CD4-positive, alpha-beta T cell treated with Interleukin-2 at 100 ng/mL for 4 hours (primary cell): Measurements from ENCODE around the gene RNF217.

Experiments used
- DNase-seq: peaks from one replicate; pipeline ENCODE4 v3.0.0-alpha.2; 2020; ENCODE audit warnings: low spot score

RNF217 gene

GRCh38 chr6:124990988-124991387, 28.8 kb downstream of the RNF217 start:
- DNase-seq: no peak

GRCh38 chr6:124991764-124992295, 29.6 kb downstream of the RNF217 start:
- DNase-seq: no peak

GRCh38 chr6:124993327-124993726, 31.1 kb downstream of the RNF217 start:
- DNase-seq: no peak

GRCh38 chr6:124994648-124995047, 32.4 kb downstream of the RNF217 start:
- no peak for DNase-seq

GRCh38 chr6:124995131-124995530, 32.9 kb downstream of the RNF217 start:
- no peak for DNase-seq

GRCh38 chr6:124995645-124996325, 33.5 kb downstream of the RNF217 start:
- DNase-seq: no peak

GRCh38 chr6:124996411-124996810, 34.2 kb downstream of the RNF217 start:
- no peak for DNase-seq

- DNase-seq: no peak
Observed at GRCh38 chr6:124997196-124997875, 35.1 kb downstream of the RNF217 start.

- DNase-seq: no peak
Observed at GRCh38 chr6:124999105-124999764, 37.0 kb downstream of the RNF217 start.

- DNase-seq: no peak
Observed at GRCh38 chr6:125001684-125002405, 39.6 kb downstream of the RNF217 start.

- DNase-seq: no peak
Observed at GRCh38 chr6:125002406-125002741, 40.1 kb downstream of the RNF217 start.

DNA sequence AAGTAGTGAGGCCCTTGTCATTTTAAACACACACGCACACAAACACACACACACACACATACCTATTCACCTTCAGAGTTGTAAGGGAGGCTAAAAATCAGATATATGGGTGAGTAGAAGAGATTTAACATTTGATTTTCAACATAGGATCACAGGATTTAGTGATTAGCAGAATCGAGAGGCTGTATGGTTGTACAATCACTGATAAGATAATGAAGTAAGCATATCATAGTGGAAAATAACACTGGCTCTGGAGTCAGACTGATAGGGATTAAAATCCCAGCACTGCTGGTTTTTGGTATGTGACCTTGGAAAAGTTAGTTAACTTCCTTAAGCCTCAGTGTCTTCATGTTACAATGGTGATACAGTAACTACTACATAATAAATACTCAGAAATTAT, 40.8 kb downstream of the RNF217 start:
- no peak for DNase-seq

DNA sequence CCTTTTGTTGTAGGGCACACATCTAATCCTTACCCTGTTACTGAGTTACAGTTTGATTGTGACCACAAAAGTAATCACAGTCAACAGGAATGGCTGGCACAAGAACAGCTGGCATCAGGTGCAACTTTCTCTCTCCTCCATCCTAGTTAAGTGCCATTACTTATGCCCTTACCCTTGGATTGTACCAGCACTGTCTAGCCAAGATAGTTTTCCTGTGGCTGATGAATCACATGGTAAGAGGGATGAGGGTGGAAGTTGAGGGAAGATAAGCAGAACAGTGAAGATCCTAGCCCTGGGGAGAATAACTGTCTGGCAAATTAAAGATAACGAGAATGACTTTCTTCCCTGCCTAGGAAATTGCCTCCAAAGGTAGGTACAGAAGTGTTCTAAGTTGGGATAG, 42.0 kb downstream of the RNF217 start:
- no peak for DNase-seq

GRCh38 chr6:125004797-125005595, 42.8 kb downstream of the RNF217 start:
- DNase-seq: no peak

DNA sequence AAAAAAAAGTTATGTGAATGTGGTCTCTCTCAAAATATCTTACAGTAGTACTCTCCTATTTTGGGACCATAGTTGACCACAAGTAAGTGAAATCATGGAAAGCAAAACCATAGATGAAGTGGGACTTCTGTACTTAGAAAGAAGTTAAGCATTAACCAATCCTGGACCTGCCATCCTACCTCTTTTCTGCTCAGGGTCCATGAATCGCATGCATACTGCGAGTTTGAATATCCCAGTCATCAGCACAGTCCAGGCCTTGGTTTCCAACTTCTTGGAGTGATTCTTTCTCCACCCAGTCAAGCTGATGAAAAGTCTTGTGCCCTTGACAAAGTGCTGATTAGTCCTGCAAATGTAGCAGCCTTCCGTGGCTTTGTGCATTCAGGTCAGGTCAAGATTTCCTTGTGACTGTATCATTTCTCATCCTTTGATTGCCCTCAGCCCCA, 46.0 kb downstream of the RNF217 start:
- no peak for DNase-seq

- no peak for DNase-seq
Observed at GRCh38 chr6:125008957-125009356, 46.7 kb downstream of the RNF217 start.

DNA sequence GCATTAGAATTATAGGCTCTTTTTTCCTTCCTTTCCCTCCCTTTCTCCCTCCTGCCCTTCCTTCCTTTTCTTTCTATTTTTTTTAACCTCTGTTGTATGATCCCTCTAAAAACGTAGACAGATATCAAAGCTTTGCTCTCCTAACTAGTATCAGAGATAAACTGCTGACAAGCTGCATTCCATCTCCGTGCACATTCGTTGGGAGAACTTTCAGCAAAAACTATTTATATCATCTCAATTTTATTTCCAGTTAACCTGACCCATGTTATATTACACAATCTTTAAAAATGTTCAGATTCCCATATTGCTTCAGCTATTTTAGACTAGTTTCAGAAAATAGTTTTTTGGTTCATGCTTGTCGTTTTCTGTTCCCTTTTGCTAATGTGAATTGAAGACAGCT, 47.3 kb downstream of the RNF217 start:
- no peak for DNase-seq

- no peak for DNase-seq
Observed at GRCh38 chr6:125013938-125014660, 51.9 kb downstream of the RNF217 start.

DNA sequence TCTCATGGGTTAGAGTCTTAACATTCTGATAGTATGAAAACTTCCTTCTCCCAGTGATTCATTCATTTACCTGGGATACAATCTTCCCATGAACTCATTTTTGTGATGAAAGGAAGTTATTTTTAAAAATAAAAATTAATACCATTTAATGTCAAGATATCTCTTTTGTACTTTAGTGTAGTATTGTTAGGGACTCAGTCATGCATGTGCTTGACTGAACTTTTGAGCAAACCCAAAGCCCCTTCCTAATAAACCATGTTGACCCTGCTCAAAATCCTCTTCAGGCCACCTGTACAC, 52.4 kb downstream of the RNF217 start:
- no peak for DNase-seq

- no peak for DNase-seq
Observed at GRCh38 chr6:125015152-125015551, 52.9 kb downstream of the RNF217 start.

GRCh38 chr6:125018136-125018535, 55.9 kb downstream of the RNF217 start:
- DNase-seq: no peak
